SK-N-MC (cell line): ENCODE results near the gene LDHD.

ENCODE experiments used
- EZH2 ChIP-seq: fragments of 200-600 bp; sonication (generic); IDR thresholded peaks from one replicate; pipeline ENCODE4 v1.6.1; 2017; ENCODE audit warnings: antibody characterized with exemption
- FOXP2 ChIP-seq: optimal IDR thresholded peaks from 2 replicates; pipeline ENCODE3; 2011; ENCODE audit warnings: mild to moderate bottlenecking, moderate library complexity; ENCODE audit not compliant: insufficient read depth; ENCODE audit errors: extremely low read length, control extremely low read depth
- POLR2AphosphoS5 ChIP-seq: IDR thresholded peaks from 2 replicates; pipeline ENCODE4 v1.6.1; 2012; ENCODE audit warnings: mild to moderate bottlenecking, low read depth, low read length, borderline replicate concordance

- TF ChIP-seq EZH2 = no peak
- TF ChIP-seq POLR2AphosphoS5 = no peak
- no peak for TF ChIP-seq FOXP2
Measured at GRCh38 chr16:75085556-75085955, 31.0 kb downstream of the LDHD start.
